ENCODE measurements around the gene SYF2. TPM values are rescaled to one million over a fixed set of nuclear protein-coding genes. Genes with fewer than 3 reads are reported as not detected.

Gene SYF2
- total RNA-seq, 1 experiment from 2014 or later, result 30.2 TPM

GRCh38 chr1:25173809-25174340 lies 58.4 kb downstream of the SYF2 start:
- H3K27ac ChIP-seq (ENCODE audit: low read depth, low read length, poor library complexity, severe bottlenecking), result no peak overlapping the region
- TF ChIP-seq, protein P1, sequence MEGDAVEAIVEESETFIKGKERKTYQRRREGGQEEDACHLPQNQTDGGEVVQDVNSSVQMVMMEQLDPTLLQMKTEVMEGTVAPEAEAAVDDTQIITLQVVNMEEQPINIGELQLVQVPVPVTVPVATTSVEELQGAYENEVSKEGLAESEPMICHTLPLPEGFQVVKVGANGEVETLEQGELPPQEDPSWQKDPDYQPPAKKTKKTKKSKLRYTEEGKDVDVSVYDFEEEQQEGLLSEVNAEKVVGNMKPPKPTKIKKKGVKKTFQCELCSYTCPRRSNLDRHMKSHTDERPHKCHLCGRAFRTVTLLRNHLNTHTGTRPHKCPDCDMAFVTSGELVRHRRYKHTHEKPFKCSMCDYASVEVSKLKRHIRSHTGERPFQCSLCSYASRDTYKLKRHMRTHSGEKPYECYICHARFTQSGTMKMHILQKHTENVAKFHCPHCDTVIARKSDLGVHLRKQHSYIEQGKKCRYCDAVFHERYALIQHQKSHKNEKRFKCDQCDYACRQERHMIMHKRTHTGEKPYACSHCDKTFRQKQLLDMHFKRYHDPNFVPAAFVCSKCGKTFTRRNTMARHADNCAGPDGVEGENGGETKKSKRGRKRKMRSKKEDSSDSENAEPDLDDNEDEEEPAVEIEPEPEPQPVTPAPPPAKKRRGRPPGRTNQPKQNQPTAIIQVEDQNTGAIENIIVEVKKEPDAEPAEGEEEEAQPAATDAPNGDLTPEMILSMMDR (conservative IDR thresholded peaks at IDR 0.05; ENCODE audit: low read depth, low read length), result no peak
- TF ChIP-seq EZH2 (IDR thresholded peaks at IDR 0.05; ENCODE audit: borderline replicate concordance, low read depth, low read length, poor library complexity, severe bottlenecking), result no peak
- intact Hi-C loops (cut with micrococcal nuclease; ENCODE audit: unreplicated experiment), result no loop called here
- H3K9me3 ChIP-seq (ENCODE audit: low read depth, low read length, poor library complexity, severe bottlenecking), result no peaks in the 10 kb centered on the region
- ChIA-PET POLR2A (ENCODE audit: low non-redundant PET) (no interaction called here), CTCF (no interaction called here)
- no peaks in the 10 kb centered on the region for H3K36me3 ChIP-seq (ENCODE audit: insufficient read depth, low read length, poor library complexity, severe bottlenecking)
- H3K4me3 ChIP-seq (ENCODE audit: low read depth, low read length, poor library complexity, severe bottlenecking), result no peak overlapping the region
- H3K4me1 ChIP-seq (ENCODE audit: insufficient read depth, low read length, poor library complexity, severe bottlenecking), result no peaks in the 10 kb centered on the region
- no TSS peak for BruUV-seq (replicated peaks)
- no peak for DNase-seq (ENCODE audit: low spot score)
- no peaks in the 10 kb centered on the region for H3K27me3 ChIP-seq (replicated peaks; ENCODE audit: insufficient read depth, low read depth, low read length, poor library complexity)

Other genes starting within 250 kb of the SYF2 start
- gene RSRP1, start 15.0 kb upstream of the SYF2 start, total RNA-seq (2021), result 62.1 and 65.3 TPM in 2 replicates
- not detected in 2 replicates for gene RHD, start 40.0 kb upstream of the SYF2 start, total RNA-seq (2021)
- 99.4 and 101 TPM in 2 replicates for gene TMEM50A, start 105.8 kb upstream of the SYF2 start, total RNA-seq (2021)
- 0.57 TPM in 1 of 2 replicates, not detected in the other for gene RHCE, start 188.3 kb upstream of the SYF2 start, total RNA-seq (2021)
- 20.1 and 22.9 TPM in 2 replicates for gene MACO1, start 198.4 kb upstream of the SYF2 start, total RNA-seq (2021)

All from A673 (cell line).